HepG2 (cell line): ENCODE results near the gene TMEM53. TPM values are rescaled to one million over a fixed set of nuclear protein-coding genes. Genes with fewer than 3 reads are reported as not detected.

Source experiments
- ATAC-seq: fragments of 200-7000 bp; cut with Tn5 transposase; 3 replicates; pipeline ENCODE4 v1.9.1; 2020; ENCODE audit warnings: mild to moderate bottlenecking, moderate library complexity
- BruUV-seq: library from RNA; stranded (reverse); fragments of 400-500 nt; replicated peaks from 2 replicates; lab custom pipeline; 2021; lab: Mats Ljungman, UMichigan
- CTCF ChIA-PET: fragments of 300-600 bp; formaldehyde crosslinking; extraction: SDS; loops from one replicate; lab custom pipeline; 2021; ENCODE audit warnings: low total read pairs, inconsistent platforms, low intra/inter-chr PET ratio; lab: Yijun Ruan, JAX
- POLR2A ChIA-PET: fragments of 350-600 bp; sonication (Branson Sonifier 250); formaldehyde crosslinking; loops from one replicate; lab custom pipeline; 2020; ENCODE audit warnings: antibody characterized with exemption, inconsistent platforms; lab: Yijun Ruan, JAX
- DNase-seq: peaks from one replicate; pipeline ENCODE4 v3.0.0-alpha.2; 2015; ENCODE audit warnings: low spot score
- FAIRE-seq: peaks from 3 replicates; lab custom pipeline; 2011; peaks lifted over from hg19 to GRCh38; lab: Jason Lieb, UNC
- H2AFZ ChIP-seq: one replicate; pipeline ENCODE4 v1.6.1; 2011; ENCODE audit warnings: low read length, inconsistent platforms
- H3K27ac ChIP-seq: fragments of 300-600 bp; 3 replicates; pipeline ENCODE4 v1.8.0; 2011; ENCODE audit warnings: mixed run types, mild to moderate bottlenecking, mixed read lengths, low read length, inconsistent platforms; ENCODE audit not compliant: insufficient read depth; ENCODE audit errors: extremely low read length
- H3K27me3 ChIP-seq, 2 experiments: fragments of 200-600 bp in 1 of 2; 2 replicates in 1 of 2; 3 replicates in 1 of 2; pipeline versions ENCODE4 v1.6.0 to v1.8.0; 2011; ENCODE audit warnings: low read length in 2 of 2, mild to moderate bottlenecking in 2 of 2, moderate library complexity in 2 of 2, inconsistent platforms in 1 of 2; ENCODE audit not compliant: insufficient read depth in 2 of 2, control insufficient read depth in 1 of 2
- H3K36me3 ChIP-seq, 2 experiments: fragments of 200-600 bp in 1 of 2; replicated peaks in 1 of 2; 2 replicates in 1 of 2; 3 replicates in 1 of 2; pipeline versions ENCODE4 v1.5.1 to v1.8.0; 2011; ENCODE audit warnings: low read length in 2 of 2, inconsistent platforms in 1 of 2; ENCODE audit not compliant: insufficient read depth in 2 of 2, control insufficient read depth in 1 of 2
- H3K4me1 ChIP-seq: 2 replicates; pipeline ENCODE4 v1.5.1; 2012; ENCODE audit warnings: low read length, inconsistent platforms; ENCODE audit not compliant: insufficient read depth
- H3K4me2 ChIP-seq: 2 replicates; pipeline ENCODE4 v1.6.0; 2011; ENCODE audit warnings: low read depth, low read length, inconsistent platforms
- H3K4me3 ChIP-seq, 3 experiments: fragments of 200-600 bp in 1 of 3; sonication (generic), shearing (Covaris generic) in 1 of 3; replicated peaks in 1 of 3; 2 replicates each; pipeline ENCODE4 v1.5.1; 2011 to 2016; ENCODE audit warnings: low read length in 3 of 3, inconsistent platforms in 2 of 3, low read depth in 2 of 3, mild to moderate bottlenecking in 2 of 3, control low read depth in 1 of 3, mixed read lengths in 1 of 3; ENCODE audit not compliant: insufficient read depth in 1 of 3
- H3K79me2 ChIP-seq: one replicate; pipeline ENCODE4 v1.6.1; 2011; ENCODE audit warnings: low read length, inconsistent platforms; ENCODE audit not compliant: insufficient read depth
- H3K9ac ChIP-seq: 2 replicates; pipeline ENCODE4 v1.6.0; 2011; ENCODE audit warnings: mild to moderate bottlenecking, low read depth, low read length, inconsistent platforms; ENCODE audit not compliant: insufficient read depth
- H3K9me3 ChIP-seq: 2 replicates; pipeline ENCODE4 v1.5.1; 2012; ENCODE audit warnings: mild to moderate bottlenecking, low read length
- H4K20me1 ChIP-seq: 2 replicates; pipeline ENCODE4 v1.6.0; 2011; ENCODE audit warnings: inconsistent platforms, mild to moderate bottlenecking, low read length, moderate library complexity; ENCODE audit not compliant: insufficient read depth
- CBX1 ChIP-seq: IDR thresholded peaks from one replicate; pipeline ENCODE4 v1.6.1; 2016; ENCODE audit warnings: antibody characterized with exemption, low read depth
- NR2C2 ChIP-seq: sonication (generic); formaldehyde crosslinking; IDR thresholded peaks from 2 replicates; pipeline ENCODE4 v1.4.0; 2020; ENCODE audit warnings: missing genetic modification reagents, mild to moderate bottlenecking, moderate library complexity, borderline replicate concordance
- RCOR2 ChIP-seq: IDR thresholded peaks from 2 replicates; pipeline ENCODE4 v1.6.1; 2016; ENCODE audit warnings: missing biosample characterization, missing genetic modification reagents
- ZNF251 ChIP-seq: sonication (generic); formaldehyde crosslinking; IDR thresholded peaks from 2 replicates; pipeline ENCODE4 v1.9.0; 2021; ENCODE audit warnings: mild to moderate bottlenecking, missing genetic modification reagents
- ZNF652 ChIP-seq: IDR thresholded peaks from 2 replicates; pipeline ENCODE4 v1.6.1; 2016; ENCODE audit warnings: low read depth, borderline replicate concordance
- ZNF784 ChIP-seq: sonication (generic); formaldehyde crosslinking; IDR thresholded peaks from 2 replicates; pipeline ENCODE4 v1.5.1; 2020; ENCODE audit warnings: missing genetic modification reagents, mild to moderate bottlenecking, borderline replicate concordance
- ZNF891 ChIP-seq: sonication (generic); formaldehyde crosslinking; IDR thresholded peaks from 2 replicates; pipeline ENCODE4 v1.5.0; 2020; ENCODE audit warnings: mild to moderate bottlenecking, missing genetic modification reagents
- WGBS: methylation state at CpG from one replicate; pipeline ENCODE4 v1.1.6; 2017; ENCODE audit warnings: low lambda C conversion rate; 5-methylcytosine and 5-hydroxymethylcytosine counted together
- in situ Hi-C: cut with HindIII; loops from 2 replicates; pipeline ENCODE4 v1.10.0; 2017; ENCODE audit warnings: low pct_unique_long_range_greater_than_20kb; ENCODE audit not compliant: extremely low pct_ligation_motif_present
- intact Hi-C: fragments of 100-400 bp; cut with micrococcal nuclease; formaldehyde crosslinking; loops from one replicate; pipeline ENCODE4 v1.10.0; 2022; ENCODE audit not compliant: unreplicated experiment
- polyA plus RNA-seq, 8 experiments: library from polyadenylated mRNA; depleted of rRNA in 3 of 8; stranded (reverse) in 7 of 8; unstranded in 1 of 8; fragments of >200 nt; fragmentation: Illumina TruSeq in 4 of 8; extraction: Trizol in 4 of 8; gene quantifications; 2 replicates each; pipeline versions ENCODE4 v1.2.1 to v1.2.3, GENCODE V29; 2011 to 2016; ENCODE audit warnings: low read depth in 4 of 8, missing spikeins in 1 of 8, mixed read lengths in 1 of 8; ENCODE audit not compliant: insufficient read depth in 1 of 8
- total RNA-seq, 5 experiments: library from RNA; depleted of rRNA; stranded (reverse); fragments of >200 nt; fragmentation: Illumina TruSeq; extraction: Trizol; gene quantifications; 2 replicates each; pipeline ENCODE4 v1.2.3, GENCODE V29; 2016; ENCODE audit warnings: low read depth in 1 of 5
- TF ChIP-seq, protein P1 (sequence below): sonication (generic); formaldehyde crosslinking; IDR thresholded peaks from 2 replicates; pipeline ENCODE4 v1.9.0; 2021; ENCODE audit warnings: missing genetic modification reagents, borderline replicate concordance

The TMEM53 gene
- total and polyA plus RNA-seq, 2 of the 13 experiments (the other 11 are each of a cell fraction or from before 2014, with no cell fraction given): 12.6 to 20.2 TPM

DNA sequence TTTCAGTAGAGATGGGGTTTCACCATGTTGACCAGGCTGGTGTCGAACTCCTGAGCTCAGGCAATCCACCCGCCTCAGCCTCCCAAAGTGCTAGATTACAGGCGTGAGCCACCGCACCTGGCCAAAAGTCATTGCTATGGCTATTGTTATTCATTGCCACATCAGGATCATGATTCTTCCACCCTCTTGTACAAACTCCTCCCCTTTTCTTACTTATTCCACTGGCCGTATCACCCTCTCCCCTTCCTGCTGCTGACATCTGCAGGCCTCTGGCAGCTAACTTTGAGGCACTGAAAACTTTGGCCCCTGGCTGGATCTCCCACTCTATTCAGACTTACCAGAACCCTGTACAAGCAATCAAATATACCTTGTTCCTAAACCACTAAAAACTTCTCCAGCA, 10.9 kb downstream of the TMEM53 start:
- H3K4me1 ChIP-seq: peaks cover 52% of the 10 kb centered on the region
- CTCF ChIA-PET: no interaction called here
- peaks cover 2% of the 10 kb centered on the region for H3K79me2 ChIP-seq
- no peak overlapping the region for H3K9ac ChIP-seq
- H2AFZ ChIP-seq: no peak overlapping the region
- no TSS peak for BruUV-seq
- H3K27ac ChIP-seq: no peak overlapping the region
- TF ChIP-seq ZNF251 (CRISPR knock-in tag) (no peak), NR2C2 (no peak), ZNF652 (CRISPR knock-in tag) (no peak), ZNF891 (no peak), CBX1 (no peak), ZNF784 (CRISPR knock-in tag) (no peak), RCOR2 (CRISPR knock-in tag) (no peak)
- TF ChIP-seq, protein P1, sequence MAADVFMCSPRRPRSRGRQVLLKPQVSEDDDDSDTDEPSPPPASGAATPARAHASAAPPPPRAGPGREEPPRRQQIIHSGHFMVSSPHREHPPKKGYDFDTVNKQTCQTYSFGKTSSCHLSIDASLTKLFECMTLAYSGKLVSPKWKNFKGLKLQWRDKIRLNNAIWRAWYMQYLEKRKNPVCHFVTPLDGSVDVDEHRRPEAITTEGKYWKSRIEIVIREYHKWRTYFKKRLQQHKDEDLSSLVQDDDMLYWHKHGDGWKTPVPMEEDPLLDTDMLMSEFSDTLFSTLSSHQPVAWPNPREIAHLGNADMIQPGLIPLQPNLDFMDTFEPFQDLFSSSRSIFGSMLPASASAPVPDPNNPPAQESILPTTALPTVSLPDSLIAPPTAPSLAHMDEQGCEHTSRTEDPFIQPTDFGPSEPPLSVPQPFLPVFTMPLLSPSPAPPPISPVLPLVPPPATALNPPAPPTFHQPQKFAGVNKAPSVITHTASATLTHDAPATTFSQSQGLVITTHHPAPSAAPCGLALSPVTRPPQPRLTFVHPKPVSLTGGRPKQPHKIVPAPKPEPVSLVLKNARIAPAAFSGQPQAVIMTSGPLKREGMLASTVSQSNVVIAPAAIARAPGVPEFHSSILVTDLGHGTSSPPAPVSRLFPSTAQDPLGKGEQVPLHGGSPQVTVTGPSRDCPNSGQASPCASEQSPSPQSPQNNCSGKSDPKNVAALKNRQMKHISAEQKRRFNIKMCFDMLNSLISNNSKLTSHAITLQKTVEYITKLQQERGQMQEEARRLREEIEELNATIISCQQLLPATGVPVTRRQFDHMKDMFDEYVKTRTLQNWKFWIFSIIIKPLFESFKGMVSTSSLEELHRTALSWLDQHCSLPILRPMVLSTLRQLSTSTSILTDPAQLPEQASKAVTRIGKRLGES (CRISPR knock-in tag): no peak
- TF ChIP-seq, all 625 proteins: peak for 0
- intact Hi-C loops (no loop called here), in situ Hi-C loops (no loop called here)
- Histone ChIP-seq H3K9me3 (no peaks in the 10 kb centered on the region), H3K36me3 (peaks cover 0 to 7% of the 10 kb centered on the region in 2 experiments; a peak in 1 of 5 replicates), H4K20me1 (no peaks in the 10 kb centered on the region), H3K4me3 (no peak overlapping the region), H3K27me3 (no peaks in the 10 kb centered on the region), H3K4me2 (no peak overlapping the region)
- DNase-seq (no peak), FAIRE-seq (no peak), ATAC-seq (no peak)
- POLR2A ChIA-PET: interaction anchor here (1.4 to 1.6 kb wide), 2 partner anchors 11 kb away, joined by 3 to 7 read pairs; partner anchors contain the start of genes ARMH1 and TMEM53
- WGBS: 80% methylated on average over 5 of the region's 5 CpGs
